ENCODE data around the gene CPED1. TPM values are rescaled to one million over a fixed set of nuclear protein-coding genes. Genes with fewer than 3 reads are reported as not detected.
A peak's percentile ranks its signal among the peaks of the same experiment; 100 is the strongest.
"Not testable (repeated sequence)": the region's sequence is repeated elsewhere in the genome, so short reads cannot be mapped to it uniquely, and the experiment has no call there.

Gene CPED1
- total RNA-seq, 1 donor from 2014 or later = 1.9 TPM

DNA sequence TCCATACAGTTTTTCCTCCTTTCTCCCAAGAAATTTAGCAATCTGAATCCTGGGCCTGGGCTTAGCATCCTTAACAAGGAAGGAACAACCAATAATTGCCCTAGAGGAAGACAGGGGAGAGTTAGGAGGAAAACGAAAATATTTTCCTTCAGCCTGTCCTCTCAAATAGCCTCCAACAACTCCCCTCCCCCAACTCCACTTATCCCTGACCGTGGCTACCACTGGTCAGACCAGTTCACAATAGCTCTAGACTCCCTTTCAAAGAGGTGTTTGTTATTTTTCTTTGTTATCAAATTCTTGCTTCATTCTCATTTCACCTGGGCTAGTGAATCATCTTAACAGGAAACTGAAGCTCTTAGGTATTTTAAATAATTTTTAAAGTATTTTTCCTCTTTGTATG is 114.1 kb downstream of the CPED1 start:
- no peak for DNase-seq

DNA sequence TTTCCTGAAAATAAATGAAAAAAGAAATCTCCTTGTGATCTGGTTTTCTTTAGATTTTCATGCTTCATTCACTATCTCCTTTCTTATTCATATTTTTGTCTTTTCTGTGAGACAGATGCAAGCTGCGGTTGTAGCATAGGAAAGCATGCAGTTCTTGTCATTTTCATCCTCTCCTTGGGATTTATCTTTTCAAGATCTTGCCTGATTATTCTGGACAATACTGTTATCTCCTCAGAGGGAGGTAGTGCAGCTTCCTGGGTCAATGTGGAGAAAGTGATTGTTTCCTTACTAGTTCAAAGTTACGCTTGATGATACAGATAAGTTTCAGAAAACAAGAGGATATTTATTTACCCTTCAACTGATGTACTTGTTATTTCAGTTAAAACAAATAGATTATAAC is 114.6 kb downstream of the CPED1 start:
- no peak for DNase-seq

DNA sequence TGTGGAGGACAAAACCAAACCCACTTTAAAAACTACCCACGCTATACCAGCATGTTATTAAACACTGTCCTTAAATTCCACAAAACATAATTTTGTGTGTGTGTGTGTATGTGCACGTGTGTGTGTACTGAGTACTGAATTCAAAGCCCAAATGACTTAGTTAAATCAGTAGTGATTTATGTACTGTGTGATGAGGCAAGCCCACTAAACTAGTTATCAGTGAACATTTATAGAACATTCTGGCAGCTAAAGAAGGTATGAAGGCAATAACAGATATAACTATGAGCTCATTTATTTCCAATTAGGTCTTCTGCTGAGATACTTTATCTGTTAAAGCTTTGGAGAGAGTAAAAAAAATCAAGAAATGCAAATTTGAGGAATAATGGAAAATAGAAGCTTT is 115.1 kb downstream of the CPED1 start:
- DNase-seq = no peak

DNA sequence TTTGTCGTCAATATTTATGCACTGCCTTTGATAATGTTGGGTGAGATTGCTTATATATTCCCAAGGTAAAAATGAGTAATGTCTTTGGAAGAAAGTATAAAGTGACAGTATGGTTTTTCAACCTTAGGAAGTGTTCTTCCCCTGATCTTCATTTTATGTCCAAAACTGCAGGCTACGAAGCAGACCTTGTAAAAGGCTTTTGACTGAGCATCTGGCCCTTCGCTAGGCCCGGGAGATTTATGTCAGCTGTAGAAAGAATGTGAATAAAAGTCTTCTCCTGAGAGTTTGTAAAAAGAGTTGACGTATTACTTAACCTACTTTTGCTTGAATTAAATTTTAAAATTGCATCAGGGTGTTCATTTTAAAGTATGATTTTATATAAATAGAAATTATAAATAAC is 116.8 kb downstream of the CPED1 start:
- DNase-seq = no peak

DNA sequence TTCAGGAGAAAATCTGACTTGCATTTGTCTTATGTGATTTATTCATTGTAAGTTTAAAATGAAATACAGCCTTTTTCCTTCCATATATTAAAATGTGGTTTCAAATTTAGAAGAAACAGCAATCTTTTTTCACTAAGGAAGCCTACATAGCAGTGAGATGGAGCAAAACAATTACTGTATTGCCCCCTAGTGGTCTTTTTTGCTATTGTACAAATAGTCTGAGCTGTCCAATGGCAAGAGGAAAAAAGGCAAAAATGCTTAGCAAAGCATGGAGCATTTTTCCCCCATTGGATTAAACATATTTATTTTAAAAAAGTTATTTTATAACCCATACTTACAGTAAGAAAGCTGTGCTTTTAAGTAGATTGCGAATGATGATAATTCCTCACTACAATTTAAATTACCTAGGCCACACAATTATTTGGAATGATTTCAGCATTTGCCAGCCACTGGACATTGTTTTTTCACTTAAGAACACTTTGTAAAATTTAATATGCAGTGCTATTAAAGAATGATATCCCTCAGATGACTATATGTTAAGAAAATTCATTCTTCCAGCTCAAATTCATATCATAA is 119.5 kb downstream of the CPED1 start:
- DNase-seq = peak; percentile 82

DNA sequence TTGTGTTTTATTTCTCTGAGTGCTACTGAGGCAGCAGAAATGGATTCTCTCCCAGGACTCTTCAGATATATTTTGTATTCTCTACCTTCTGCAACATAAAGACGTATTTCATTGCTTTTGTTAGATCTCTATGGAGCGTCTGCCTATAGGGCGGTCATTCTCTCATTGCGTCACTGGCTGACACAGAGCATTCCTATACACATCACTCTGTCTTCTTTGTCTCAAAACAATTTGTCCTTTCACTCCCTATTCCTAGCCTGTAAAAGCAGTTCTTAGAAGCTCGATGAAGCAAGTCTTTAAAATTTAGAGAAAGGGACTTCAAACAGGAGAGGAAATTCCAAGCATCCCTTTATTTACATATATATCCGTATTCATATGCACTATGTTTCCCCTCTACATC is 120.6 kb downstream of the CPED1 start:
- no peak for DNase-seq

DNA sequence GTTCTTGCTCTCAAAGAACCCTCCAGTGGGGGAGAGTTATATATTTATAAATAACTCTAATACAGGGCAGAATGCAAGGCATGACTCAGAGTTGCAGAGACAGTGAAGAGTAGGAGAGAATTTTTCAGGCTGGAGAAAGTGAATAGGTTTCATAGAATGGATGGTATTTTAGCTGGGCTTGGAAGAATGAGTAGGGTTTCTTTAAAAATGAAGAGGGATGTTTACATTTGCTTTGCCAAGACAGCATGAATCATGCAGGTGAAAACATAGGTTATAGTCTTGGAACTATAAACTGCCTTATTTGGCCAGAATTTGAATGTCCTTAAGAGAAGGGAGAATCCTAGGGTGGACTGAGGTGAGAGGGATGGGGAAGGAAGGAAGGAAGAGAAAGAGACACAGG is 124.8 kb downstream of the CPED1 start:
- DNase-seq = no peak

DNA sequence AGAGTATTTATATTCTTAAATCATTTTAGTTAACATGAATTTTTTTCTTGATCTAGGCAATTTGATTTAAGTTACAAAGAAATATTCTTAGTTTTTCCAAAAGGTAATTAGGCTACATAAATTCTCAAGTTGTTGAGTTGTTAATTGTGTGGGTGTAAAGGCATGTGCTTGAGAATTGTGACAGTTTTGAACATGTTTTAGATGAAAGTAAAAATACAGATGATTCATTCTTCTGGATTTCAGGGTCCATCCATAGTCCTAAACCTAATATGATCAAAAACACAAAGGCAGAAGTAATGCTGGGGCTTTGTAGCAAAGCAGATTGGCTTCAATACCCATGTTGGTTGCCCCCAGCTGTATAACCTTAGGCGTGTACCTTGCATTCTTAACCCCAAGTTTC is 127.9 kb downstream of the CPED1 start:
- DNase-seq = no peak

DNA sequence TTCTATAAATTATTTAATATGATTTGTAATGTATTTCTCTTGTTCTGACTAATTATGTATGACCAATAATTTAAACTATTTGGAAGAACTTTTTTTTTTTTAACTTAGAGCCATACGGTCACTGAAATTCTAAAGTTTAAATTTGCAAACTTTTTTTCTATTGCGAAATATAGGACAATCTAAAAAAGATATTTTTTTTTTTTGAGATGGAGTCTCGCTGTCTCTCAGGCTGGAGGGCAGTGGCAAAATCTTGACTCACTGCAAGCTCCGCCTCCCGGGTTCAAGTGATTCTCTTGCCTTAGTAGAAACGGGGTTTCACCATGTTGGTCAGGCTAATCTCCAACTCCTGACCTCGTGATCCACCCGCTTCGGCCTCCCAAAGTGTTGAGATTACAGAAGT is 130.5 kb downstream of the CPED1 start:
- no peak for DNase-seq

DNA sequence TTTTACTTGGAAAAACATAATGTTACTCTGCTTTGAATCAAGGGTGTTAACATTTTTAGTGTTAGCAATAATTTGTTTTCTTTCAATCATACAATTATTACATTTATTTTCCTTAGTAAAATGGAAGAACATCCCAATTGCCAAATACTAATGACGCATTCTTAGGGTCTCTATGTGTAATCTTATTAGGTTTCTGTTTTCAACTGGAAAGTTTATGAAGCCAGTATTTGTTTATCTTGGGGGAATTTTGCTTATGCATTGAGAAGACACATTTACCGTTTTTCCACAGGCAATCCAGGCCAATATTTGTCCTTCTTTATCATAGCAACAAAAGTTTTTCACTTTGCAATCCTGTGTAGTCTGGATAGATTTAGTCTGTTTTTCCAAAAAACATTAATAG is 134.5 kb downstream of the CPED1 start:
- DNase-seq = no peak

DNA sequence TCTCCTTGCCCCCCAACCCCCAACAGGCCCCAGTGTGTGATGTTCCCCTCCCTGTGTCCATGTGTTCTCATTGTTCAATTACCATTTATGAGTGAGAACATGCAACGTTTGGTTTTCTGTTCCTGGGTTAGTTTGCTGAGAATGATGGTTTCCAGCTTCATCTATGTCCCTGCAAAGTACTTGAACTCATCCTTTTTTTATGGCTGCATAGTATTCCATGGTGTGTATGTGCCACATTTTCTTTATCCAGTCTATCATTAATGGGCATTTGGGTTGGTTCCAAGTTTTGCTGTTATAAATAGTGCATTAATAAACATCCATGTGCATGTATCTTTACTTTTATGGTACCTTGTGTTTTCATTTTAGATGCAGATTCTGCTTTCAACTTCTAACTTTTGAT is 136.9 kb downstream of the CPED1 start:
- not testable (repeated sequence) for DNase-seq

DNA sequence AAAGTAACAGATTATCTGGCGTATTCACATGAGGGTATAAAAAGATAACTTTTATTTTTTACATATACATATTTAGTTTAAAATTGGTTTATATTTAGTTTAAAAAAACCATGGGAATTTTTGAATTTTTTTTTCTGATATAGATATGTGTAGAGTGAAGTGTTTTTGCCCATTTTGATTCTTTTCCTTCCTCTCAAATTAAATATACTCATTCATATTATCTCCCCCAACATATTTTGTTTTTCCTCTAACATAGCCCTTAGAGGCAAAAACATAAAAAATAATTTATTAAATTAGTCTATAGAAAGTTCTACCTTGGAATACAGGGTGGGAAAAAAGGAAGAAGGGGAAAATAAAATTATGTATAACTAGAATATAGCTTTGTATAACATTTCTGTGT is 137.7 kb downstream of the CPED1 start:
- no peak for DNase-seq

DNA sequence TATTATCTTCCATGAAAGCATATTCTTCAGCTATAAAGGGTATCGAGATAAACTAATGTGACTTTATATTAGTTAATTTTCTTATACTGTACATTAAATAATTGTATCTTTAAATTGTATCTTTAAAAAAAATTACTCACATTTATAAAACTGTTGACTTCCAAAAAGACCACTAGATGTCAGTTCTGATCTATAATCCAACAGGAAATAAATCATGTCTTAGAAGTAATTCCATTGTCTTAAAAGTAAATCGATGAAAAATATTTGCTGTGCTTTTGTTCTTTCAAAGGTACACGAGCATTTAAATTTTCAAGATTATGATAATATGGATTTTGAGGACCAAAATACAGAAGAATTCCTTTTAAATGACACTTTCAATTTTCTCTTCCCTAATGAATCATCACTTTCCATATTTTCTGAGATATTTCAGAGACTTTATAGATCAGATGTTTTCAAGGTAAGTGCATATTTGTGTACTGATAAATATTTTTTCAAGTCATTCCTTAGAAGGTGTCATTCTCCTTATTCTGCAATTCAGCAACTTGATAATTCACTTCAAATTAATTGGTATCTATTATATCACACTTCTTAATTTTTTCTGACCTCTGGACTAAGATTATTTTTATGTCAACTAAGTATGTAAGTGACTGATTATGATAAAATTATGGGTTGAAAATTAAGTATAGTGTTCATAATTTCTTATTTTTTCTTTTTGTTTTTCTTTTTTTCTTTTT is 138.5 kb downstream of the CPED1 start:
- DNase-seq = peak; percentile 46

DNA sequence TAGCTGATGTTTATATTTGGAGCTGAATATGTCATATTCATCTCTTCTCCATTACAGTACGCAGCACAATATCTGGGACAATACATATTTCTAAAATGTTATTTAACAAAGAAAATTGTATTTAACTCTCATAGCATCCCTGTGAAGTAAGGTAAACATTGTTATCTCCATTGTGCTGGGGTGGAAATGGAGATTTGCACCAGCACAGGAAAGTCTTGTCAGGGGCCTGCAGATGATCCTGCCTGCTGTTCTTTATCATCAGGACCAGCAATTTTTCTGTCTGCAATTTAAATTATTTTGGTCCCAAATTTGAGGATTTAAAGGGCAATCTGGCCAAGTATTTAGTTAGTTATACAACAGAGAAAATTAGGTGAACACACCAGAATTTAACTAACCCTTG is 144.4 kb downstream of the CPED1 start:
- no peak for DNase-seq

DNA sequence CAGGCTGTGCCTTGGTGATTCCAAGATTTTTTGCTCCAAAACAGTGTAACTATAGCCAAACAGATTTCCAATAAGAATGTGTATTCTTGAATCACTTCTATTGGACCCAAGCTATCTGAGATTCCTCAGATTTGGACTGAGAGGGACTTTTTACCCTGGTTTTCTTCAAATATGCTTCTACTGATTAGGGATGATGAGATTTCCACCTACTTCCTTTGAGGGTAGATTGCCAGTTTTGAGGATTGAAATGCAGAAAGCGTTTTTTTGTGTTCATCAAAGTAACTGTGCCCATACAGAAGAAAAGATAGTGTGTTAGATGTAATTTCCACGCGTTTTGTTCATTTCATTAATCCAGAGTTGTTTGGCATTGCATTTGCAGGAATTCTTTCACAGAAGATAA is 144.9 kb downstream of the CPED1 start:
- no peak for DNase-seq

DNA sequence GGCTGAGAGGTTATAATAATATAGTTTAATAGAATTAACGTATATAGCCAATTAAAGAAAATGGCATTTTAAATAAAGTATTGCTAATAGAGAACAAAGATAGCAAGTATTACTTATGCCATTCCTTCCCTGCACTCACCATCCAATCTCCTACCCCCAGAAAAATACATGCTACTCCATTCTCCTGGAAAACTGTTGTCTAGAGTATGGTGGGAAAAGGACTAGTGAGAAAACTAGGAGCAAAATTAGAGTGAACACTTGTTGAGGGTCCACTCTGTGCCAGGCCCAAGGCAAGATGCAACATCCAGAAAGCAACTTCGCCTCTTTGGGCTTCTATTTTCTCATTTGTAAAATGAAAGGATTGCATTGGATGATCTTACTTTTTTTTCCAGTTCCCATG is 149.1 kb downstream of the CPED1 start:
- no peak for DNase-seq

DNA sequence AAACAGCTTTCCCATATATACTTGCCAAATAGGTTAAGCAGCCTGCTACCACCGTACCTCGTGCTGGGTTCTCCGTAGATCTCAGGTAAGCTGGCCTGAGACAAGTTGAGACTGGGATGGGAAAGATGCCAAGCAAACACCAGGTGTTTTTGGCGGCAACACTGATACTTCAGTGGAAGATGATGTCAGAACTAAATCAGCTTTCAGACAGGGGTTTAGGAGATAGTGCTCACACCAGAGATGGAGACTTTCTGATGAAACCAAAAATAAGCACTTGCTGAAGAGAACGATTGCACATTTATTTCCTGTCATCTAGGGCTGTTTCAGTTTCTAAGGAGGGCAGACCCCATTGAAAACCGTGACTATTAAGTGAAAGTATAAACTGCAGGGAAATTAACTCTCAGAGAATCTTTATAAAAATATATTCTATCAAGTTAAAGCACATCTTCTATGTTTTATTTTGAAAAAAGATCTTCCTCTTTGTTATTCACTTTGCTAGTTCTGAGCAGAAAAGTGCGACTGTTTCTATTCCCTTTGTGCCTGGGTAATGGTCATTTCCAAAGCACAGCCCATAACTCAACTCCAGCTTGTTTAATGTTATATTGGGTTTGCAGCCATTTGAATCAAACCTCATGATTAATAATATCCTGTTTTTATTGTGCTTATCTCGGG is 149.9 kb downstream of the CPED1 start:
- no peak for DNase-seq

DNA sequence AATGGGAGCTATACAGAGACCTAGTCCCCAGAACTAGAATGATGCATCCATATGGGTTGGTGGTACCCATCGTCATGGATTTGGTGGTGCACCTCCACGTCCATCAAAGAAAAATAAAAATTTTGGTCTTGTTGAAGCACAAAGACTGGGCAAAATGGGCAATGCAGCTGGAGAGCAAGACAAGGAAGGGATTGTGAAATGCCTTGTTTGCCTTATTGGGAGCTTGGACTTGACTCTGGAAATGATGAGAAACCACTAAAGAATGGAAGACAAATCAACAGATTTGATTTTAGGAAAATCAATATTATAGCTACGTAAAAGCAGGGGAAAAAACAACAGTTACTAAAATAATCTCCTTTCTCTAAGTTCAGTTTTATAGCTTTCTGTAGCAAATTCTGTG is 150.9 kb downstream of the CPED1 start:
- no peak for DNase-seq

DNA sequence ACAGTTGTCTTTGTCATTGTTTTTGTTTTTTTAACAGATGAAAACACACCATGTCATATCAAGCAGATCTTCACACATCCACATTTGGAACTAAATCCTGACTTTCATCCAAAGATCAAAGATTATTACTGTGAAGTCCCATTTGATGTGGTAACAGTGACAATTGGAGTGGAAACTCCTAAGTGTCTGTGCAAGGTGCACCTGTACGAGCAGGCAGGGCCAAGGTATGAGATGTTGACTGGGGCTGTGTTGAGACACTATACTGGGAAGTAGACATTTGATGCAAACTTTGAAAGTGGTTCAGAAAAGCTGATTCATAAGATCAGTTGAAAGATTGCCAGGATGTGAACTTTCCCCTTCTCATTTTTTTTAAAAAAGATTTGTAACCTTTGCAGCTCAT is 152.3 kb downstream of the CPED1 start:
- DNase-seq = no peak

DNA sequence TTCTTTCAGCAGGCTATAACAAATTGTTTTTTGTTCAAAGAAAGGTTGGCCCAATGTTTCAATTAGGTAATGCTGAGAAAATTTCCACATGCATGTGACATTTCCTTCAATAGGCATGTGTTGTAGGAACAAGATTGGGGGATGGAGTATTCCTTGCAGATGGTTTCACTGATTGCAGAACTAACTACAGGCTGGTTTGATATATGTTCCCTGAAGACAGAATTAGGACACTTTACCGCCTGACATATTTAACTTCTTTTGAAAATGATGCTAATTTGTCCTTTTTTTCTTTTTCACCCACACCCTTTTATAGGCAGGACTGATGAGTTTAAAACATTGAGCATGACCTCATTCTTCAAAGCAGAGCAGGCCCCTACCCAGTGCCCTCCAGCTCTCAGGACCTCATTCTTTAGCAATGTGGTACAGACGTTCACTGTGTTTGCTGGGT is 163.3 kb downstream of the CPED1 start:
- no peak for DNase-seq

DNA sequence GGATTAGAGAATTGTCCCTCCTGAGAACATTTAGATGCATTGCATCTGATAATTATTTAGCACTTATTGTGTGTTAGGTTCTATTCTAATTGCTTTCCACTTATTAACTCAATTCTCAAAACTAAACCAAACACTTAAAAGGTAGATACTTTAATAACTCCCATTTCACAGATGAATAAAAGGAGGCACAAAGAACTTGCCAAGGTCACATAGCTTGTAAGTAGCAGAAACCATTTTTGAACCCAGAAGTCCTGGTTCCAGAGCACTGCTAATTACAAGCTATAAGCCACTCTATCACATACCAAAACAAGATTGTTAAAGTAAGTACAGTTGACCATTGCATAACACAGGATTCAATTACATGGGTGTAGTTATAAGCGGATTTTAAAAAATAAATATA is 164.9 kb downstream of the CPED1 start:
- no peak for DNase-seq

DNA sequence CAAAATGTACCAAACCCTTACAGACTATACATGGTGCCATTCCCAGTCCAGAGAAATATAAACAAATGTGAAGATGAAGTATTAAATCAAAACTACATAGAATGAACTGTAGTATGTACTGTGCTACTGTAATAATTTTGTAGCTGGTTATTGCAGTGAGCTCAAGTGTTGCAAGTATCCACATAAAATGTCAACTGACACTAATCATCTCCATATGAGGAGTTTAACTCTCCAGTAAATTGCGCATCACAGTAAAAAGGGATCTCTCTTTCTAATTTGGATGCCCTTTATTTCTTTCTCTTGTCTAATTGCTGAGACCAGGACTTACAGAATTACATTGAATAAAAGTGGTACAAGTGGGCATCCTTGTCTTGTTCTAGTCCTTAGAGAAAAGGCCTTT is 165.5 kb downstream of the CPED1 start:
- no peak for DNase-seq

DNA sequence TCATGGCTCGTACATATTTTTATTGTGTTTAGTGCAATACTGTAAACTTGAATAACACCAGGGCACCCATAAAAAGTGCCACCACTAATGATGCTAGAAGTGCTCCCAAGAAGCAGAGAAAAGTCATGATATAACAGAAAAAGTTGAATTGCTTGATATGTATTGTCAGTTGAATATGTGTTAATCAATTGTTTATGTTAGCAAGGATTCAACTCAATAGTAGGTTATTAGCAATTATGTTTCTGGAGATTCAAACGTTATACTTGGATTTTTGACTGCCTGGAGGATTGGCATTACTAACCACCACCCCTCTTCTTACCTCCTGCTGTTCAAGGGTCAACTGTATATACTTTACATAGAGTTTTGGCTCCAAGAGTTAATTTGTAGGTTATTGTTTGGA is 168.3 kb downstream of the CPED1 start:
- no peak for DNase-seq

DNA sequence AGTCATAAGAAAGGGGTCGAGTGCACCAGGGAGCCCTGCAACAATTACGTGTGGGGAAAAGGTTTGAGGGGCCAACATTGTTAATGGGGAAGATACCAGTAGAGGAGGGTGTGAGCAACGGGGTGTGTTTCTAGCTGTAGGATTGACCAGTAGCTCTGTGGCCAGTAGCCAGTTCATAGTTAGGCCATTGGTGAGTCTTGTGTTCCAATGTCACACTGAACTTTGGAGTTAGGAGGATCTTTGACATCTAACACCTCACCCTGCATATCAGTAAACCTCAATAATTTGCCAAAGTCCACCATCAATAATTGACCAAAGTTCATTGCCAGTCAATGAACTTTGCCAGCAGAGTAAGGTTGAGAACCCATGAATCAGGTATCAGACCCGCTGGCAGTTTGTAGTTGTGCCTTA is 168.8 kb downstream of the CPED1 start:
- no peak for DNase-seq
